HG03103 (cell line): Measurements from ENCODE around the gene AFMID.
"Not testable (repeated sequence)": the region's sequence is repeated elsewhere in the genome, so short reads cannot be mapped to it uniquely, and the experiment has no call there.

Experiments used
- ATAC-seq: cut with Tn5 transposase; IDR thresholded peaks from one replicate; pipeline ENCODE4 v1.9.1; 2021; ENCODE audit warnings: low read depth; ENCODE audit not compliant: unreplicated experiment

The AFMID gene

GRCh38 chr17:78252701-78253635 lies 65.8 kb downstream of the AFMID start:
- ATAC-seq, result no peak

GRCh38 chr17:78253636-78253945 lies 66.4 kb downstream of the AFMID start:
- not testable (repeated sequence) for ATAC-seq

GRCh38 chr17:78253946-78254672 lies 66.9 kb downstream of the AFMID start:
- no peak for ATAC-seq

GRCh38 chr17:78255029-78255656 lies 68.0 kb downstream of the AFMID start:
- ATAC-seq, result no peak

GRCh38 chr17:78255953-78256706 lies 69.0 kb downstream of the AFMID start:
- ATAC-seq, result no peak

- no peak for ATAC-seq
Observed at GRCh38 chr17:78256707-78257591, 69.8 kb downstream of the AFMID start.
